HEK293 (cell line): ENCODE data around the gene MGA.
A peak's percentile ranks its signal among the peaks of the same experiment; 100 is the strongest.

Experiments used
- CTCF ChIA-PET: fragments of 350-600 bp; formaldehyde crosslinking; extraction: SDS; loops from one replicate; lab custom pipeline; 2021; ENCODE audit warnings: antibody characterized with exemption; lab: Yijun Ruan, JAX
- POLR2A ChIA-PET: fragments of 300-600 bp; formaldehyde crosslinking; extraction: SDS; loops from one replicate; lab custom pipeline; 2020; ENCODE audit warnings: antibody characterized with exemption, inconsistent platforms; lab: Yijun Ruan, JAX
- H3K27ac ChIP-seq: fragments of 200-500 bp; sonication (Bioruptor generic); 2 replicates; pipeline ENCODE4 v1.5.1; 2014; ENCODE audit warnings: low read depth, low read length, control low read depth, inconsistent platforms; ENCODE audit errors: extremely low read depth
- H3K36me3 ChIP-seq, 2 experiments: fragments of 200-500 bp in 1 of 2; sonication (Bioruptor generic) in 1 of 2; 1 replicate in 1 of 2; 2 replicates in 1 of 2; pipeline ENCODE4 v1.5.1; 2014 to 2017; ENCODE audit warnings: inconsistent platforms in 2 of 2, low read length in 2 of 2; ENCODE audit not compliant: control insufficient read depth in 2 of 2, insufficient read depth in 1 of 2
- H3K4me1 ChIP-seq: fragments of 200-500 bp; sonication (Bioruptor generic); 2 replicates; pipeline ENCODE4 v1.5.1; 2014; ENCODE audit warnings: mild to moderate bottlenecking, low read length, inconsistent platforms; ENCODE audit not compliant: control insufficient read depth, insufficient read depth
- H3K4me3 ChIP-seq: 2 replicates; pipeline ENCODE4 v1.5.1; 2011; ENCODE audit warnings: low read depth, mild to moderate bottlenecking, control low read depth, low read length, moderate library complexity
- H3K9me3 ChIP-seq: fragments of 200-500 bp; sonication (Bioruptor generic); 2 replicates; pipeline ENCODE4 v1.5.1; 2014; ENCODE audit warnings: low read depth, low read length, inconsistent platforms; ENCODE audit not compliant: control insufficient read depth, insufficient read depth
- GLIS1 ChIP-seq: fragments of 450-650 bp; formaldehyde crosslinking; IDR thresholded peaks from 2 replicates; pipeline ENCODE4 v1.5.1; 2016; ENCODE audit warnings: missing biosample characterization, missing genetic modification characterization
- GLIS2 ChIP-seq: fragments of 450-650 bp; formaldehyde crosslinking; IDR thresholded peaks from 2 replicates; pipeline ENCODE4 v1.5.1; 2016; ENCODE audit warnings: missing biosample characterization, missing genetic modification characterization
- KLF7 ChIP-seq: fragments of 450-650 bp; formaldehyde crosslinking; IDR thresholded peaks from 2 replicates; pipeline ENCODE4 v1.5.1; 2016; ENCODE audit warnings: missing biosample characterization, missing genetic modification characterization, borderline replicate concordance
- ZBTB17 ChIP-seq: fragments of 450-650 bp; formaldehyde crosslinking; IDR thresholded peaks from 2 replicates; pipeline ENCODE4 v1.5.1; 2016; ENCODE audit warnings: missing biosample characterization, missing genetic modification characterization
- ZBTB8A ChIP-seq: fragments of 450-650 bp; formaldehyde crosslinking; IDR thresholded peaks from 2 replicates; pipeline ENCODE4 v1.5.1; 2016; ENCODE audit warnings: missing biosample characterization, missing genetic modification characterization
- ZEB2 ChIP-seq: fragments of 450-650 bp; formaldehyde crosslinking; IDR thresholded peaks from 2 replicates; pipeline ENCODE4 v1.5.1; 2016; ENCODE audit warnings: missing biosample characterization, missing genetic modification characterization
- ZFHX2 ChIP-seq: fragments of 450-650 bp; formaldehyde crosslinking; conservative IDR thresholded peaks from 2 replicates; pipeline ENCODE4 v1.5.1; 2016; ENCODE audit warnings: missing biosample characterization, missing genetic modification characterization
- ZFP3 ChIP-seq: fragments of 450-650 bp; formaldehyde crosslinking; IDR thresholded peaks from 2 replicates; pipeline ENCODE4 v1.5.1; 2016; ENCODE audit warnings: low read depth, missing biosample characterization, missing genetic modification characterization
- ZFP37 ChIP-seq: fragments of 450-650 bp; formaldehyde crosslinking; IDR thresholded peaks from 2 replicates; pipeline ENCODE4 v1.5.1; 2016; ENCODE audit warnings: missing biosample characterization, missing genetic modification characterization
- ZFP69B ChIP-seq: fragments of 450-650 bp; formaldehyde crosslinking; IDR thresholded peaks from 2 replicates; pipeline ENCODE4 v1.5.1; 2016; ENCODE audit warnings: missing biosample characterization, missing genetic modification characterization
- ZNF121 ChIP-seq: fragments of 450-650 bp; formaldehyde crosslinking; IDR thresholded peaks from 2 replicates; pipeline ENCODE4 v1.5.1; 2016; ENCODE audit warnings: missing biosample characterization, missing genetic modification characterization
- ZNF155 ChIP-seq: fragments of 450-650 bp; formaldehyde crosslinking; IDR thresholded peaks from 2 replicates; pipeline ENCODE4 v1.5.1; 2016; ENCODE audit warnings: missing biosample characterization, missing genetic modification characterization
- ZNF174 ChIP-seq: fragments of 450-650 bp; formaldehyde crosslinking; IDR thresholded peaks from 2 replicates; pipeline ENCODE4 v1.5.0; 2017; ENCODE audit warnings: missing biosample characterization, mild to moderate bottlenecking, missing genetic modification characterization
- ZNF19 ChIP-seq: fragments of 450-650 bp; formaldehyde crosslinking; IDR thresholded peaks from 2 replicates; pipeline ENCODE4; 2016; ENCODE audit warnings: missing biosample characterization, missing genetic modification characterization, low read depth
- ZNF335 ChIP-seq: fragments of 450-650 bp; formaldehyde crosslinking; conservative IDR thresholded peaks from 2 replicates; pipeline ENCODE4 v1.5.1; 2016; ENCODE audit warnings: missing biosample characterization, missing genetic modification characterization
- ZNF514 ChIP-seq: fragments of 450-650 bp; formaldehyde crosslinking; IDR thresholded peaks from 2 replicates; pipeline ENCODE4 v1.5.1; 2016; ENCODE audit warnings: missing biosample characterization, missing genetic modification characterization
- ZNF585B ChIP-seq: fragments of 450-650 bp; formaldehyde crosslinking; IDR thresholded peaks from 2 replicates; pipeline ENCODE4 v1.5.1; 2016; ENCODE audit warnings: missing biosample characterization, missing genetic modification characterization
- ZNF791 ChIP-seq: fragments of 450-650 bp; formaldehyde crosslinking; IDR thresholded peaks from 2 replicates; pipeline ENCODE4 v1.5.1; 2016; ENCODE audit warnings: missing biosample characterization, missing genetic modification characterization
- ZSCAN23 ChIP-seq: fragments of 450-650 bp; formaldehyde crosslinking; IDR thresholded peaks from 2 replicates; pipeline ENCODE4 v1.5.1; 2016; ENCODE audit warnings: missing biosample characterization, missing genetic modification characterization
- TF ChIP-seq, protein P1 (sequence below): fragments of 450-650 bp; formaldehyde crosslinking; IDR thresholded peaks from 2 replicates; pipeline ENCODE4 v1.5.1; 2016; ENCODE audit warnings: missing biosample characterization, missing genetic modification characterization
- TF ChIP-seq, protein P2 (sequence below): fragments of 450-650 bp; formaldehyde crosslinking; optimal IDR thresholded peaks from 2 replicates; pipeline ENCODE3; 2016; ENCODE audit warnings: missing biosample characterization, mild to moderate bottlenecking, missing genetic modification characterization
- TF ChIP-seq, protein P3 (sequence below): fragments of 450-650 bp; formaldehyde crosslinking; IDR thresholded peaks from 2 replicates; pipeline ENCODE4 v1.5.1; 2017; ENCODE audit warnings: missing biosample characterization, mild to moderate bottlenecking, missing genetic modification characterization, moderate library complexity
- TF ChIP-seq, protein P4 (sequence below): fragments of 450-650 bp; formaldehyde crosslinking; IDR thresholded peaks from 2 replicates; pipeline ENCODE4 v1.5.1; 2016; ENCODE audit warnings: missing biosample characterization, missing genetic modification characterization
- TF ChIP-seq, protein P5 (sequence below): sonication (generic); formaldehyde crosslinking; IDR thresholded peaks from 2 replicates; pipeline ENCODE4 v1.8.1; 2022; ENCODE audit warnings: mild to moderate bottlenecking, moderate library complexity, missing genetic modification reagents
- TF ChIP-seq, protein P6 (sequence below): fragments of 450-650 bp; formaldehyde crosslinking; IDR thresholded peaks from 2 replicates; pipeline ENCODE4 v1.5.1; 2016; ENCODE audit warnings: missing biosample characterization, missing genetic modification characterization

MGA gene

DNA sequence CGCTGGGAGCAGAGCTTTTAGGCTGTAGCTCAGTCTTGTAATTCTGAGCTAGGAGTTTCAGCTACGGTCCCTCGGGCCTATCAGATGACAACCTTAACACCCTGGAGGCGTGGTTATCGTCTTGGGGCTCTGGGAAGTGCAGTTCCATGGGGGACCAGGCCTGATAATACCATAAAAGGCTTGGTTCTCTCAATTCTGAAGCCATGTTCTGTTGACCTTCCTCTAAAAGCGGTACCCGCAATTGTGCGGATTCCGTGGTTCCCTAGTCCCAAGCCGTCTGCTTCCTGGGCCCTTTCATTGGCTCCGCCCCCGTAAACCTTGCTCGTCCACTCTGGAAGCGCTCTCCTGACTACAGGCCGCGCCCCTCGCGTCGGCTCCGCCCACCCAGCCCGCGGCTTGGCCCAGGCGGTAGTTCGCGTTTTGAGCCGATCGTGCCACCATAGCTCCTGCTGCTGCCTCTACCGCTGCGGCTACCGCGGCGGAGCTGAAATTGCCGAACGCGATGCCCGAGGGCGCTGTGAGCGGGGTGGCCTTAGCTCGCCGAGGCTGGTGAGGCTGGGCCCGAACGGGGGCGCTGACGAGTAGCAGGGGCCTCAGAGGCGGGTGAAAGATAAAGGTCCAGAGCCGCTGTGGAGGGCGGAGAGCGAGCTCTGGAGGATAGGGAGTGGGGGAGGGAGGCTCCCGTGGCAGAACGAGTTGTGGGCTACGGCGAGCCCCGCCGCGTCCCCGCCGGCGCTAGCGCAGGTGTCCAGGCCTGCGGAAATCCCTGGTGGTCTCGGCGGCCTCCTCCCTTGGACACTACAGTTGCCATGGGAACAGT is 114.1 kb downstream of the MGA start, which contains the start of gene MAPKBP1 (continued):
- TF ChIP-seq, protein P1, sequence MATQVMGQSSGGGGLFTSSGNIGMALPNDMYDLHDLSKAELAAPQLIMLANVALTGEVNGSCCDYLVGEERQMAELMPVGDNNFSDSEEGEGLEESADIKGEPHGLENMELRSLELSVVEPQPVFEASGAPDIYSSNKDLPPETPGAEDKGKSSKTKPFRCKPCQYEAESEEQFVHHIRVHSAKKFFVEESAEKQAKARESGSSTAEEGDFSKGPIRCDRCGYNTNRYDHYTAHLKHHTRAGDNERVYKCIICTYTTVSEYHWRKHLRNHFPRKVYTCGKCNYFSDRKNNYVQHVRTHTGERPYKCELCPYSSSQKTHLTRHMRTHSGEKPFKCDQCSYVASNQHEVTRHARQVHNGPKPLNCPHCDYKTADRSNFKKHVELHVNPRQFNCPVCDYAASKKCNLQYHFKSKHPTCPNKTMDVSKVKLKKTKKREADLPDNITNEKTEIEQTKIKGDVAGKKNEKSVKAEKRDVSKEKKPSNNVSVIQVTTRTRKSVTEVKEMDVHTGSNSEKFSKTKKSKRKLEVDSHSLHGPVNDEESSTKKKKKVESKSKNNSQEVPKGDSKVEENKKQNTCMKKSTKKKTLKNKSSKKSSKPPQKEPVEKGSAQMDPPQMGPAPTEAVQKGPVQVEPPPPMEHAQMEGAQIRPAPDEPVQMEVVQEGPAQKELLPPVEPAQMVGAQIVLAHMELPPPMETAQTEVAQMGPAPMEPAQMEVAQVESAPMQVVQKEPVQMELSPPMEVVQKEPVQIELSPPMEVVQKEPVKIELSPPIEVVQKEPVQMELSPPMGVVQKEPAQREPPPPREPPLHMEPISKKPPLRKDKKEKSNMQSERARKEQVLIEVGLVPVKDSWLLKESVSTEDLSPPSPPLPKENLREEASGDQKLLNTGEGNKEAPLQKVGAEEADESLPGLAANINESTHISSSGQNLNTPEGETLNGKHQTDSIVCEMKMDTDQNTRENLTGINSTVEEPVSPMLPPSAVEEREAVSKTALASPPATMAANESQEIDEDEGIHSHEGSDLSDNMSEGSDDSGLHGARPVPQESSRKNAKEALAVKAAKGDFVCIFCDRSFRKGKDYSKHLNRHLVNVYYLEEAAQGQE (tag by site-specific recombination): no peak
- TF ChIP-seq ZFP3 (tag by site-specific recombination) (no peak), GLIS1 (tag by site-specific recombination) (peak; percentile 66), ZNF335 (tag by site-specific recombination) (peak; percentile 74), ZFP69B (tag by site-specific recombination) (peak; percentile 53; the same call in 1 of the 2 replicates), ZEB2 (tag by site-specific recombination) (peak; percentile 89), ZSCAN23 (no peak), ZBTB8A (peak; percentile 89), ZFHX2 (tag by site-specific recombination) (peak; percentile 43; the same call in 1 of the 2 replicates), ZNF121 (tag by site-specific recombination) (no peak), ZNF174 (tag by site-specific recombination) (no peak), ZFP37 (tag by site-specific recombination) (peak; percentile 47; the same call in 1 of the 2 replicates), ZNF791 (tag by site-specific recombination) (no peak), KLF7 (tag by site-specific recombination) (0 out of 2 replicates have a peak, but pooled peaks have one; percentile 34), ZNF155 (tag by site-specific recombination) (no peak)
- TF ChIP-seq, protein P2, sequence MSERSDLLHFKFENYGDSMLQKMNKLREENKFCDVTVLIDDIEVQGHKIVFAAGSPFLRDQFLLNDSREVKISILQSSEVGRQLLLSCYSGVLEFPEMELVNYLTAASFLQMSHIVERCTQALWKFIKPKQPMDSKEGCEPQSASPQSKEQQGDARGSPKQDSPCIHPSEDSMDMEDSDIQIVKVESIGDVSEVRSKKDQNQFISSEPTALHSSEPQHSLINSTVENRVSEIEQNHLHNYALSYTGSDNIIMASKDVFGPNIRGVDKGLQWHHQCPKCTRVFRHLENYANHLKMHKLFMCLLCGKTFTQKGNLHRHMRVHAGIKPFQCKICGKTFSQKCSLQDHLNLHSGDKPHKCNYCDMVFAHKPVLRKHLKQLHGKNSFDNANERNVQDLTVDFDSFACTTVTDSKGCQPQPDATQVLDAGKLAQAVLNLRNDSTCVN: peak; percentile 76
- TF ChIP-seq, protein P3, sequence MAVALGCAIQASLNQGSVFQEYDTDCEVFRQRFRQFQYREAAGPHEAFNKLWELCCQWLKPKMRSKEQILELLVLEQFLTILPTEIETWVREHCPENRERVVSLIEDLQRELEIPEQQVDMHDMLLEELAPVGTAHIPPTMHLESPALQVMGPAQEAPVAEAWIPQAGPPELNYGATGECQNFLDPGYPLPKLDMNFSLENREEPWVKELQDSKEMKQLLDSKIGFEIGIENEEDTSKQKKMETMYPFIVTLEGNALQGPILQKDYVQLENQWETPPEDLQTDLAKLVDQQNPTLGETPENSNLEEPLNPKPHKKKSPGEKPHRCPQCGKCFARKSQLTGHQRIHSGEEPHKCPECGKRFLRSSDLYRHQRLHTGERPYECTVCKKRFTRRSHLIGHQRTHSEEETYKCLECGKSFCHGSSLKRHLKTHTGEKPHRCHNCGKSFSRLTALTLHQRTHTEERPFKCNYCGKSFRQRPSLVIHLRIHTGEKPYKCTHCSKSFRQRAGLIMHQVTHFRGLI (tag by site-specific recombination): peak; percentile 85
- TF ChIP-seq, protein P4, sequence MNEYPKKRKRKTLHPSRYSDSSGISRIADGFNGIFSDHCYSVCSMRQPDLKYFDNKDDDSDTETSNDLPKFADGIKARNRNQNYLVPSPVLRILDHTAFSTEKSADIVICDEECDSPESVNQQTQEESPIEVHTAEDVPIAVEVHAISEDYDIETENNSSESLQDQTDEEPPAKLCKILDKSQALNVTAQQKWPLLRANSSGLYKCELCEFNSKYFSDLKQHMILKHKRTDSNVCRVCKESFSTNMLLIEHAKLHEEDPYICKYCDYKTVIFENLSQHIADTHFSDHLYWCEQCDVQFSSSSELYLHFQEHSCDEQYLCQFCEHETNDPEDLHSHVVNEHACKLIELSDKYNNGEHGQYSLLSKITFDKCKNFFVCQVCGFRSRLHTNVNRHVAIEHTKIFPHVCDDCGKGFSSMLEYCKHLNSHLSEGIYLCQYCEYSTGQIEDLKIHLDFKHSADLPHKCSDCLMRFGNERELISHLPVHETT (tag by site-specific recombination): no peak; the same call in 1 of the 2 replicates
- TF ChIP-seq, all 188 proteins: peak for 50

DNA sequence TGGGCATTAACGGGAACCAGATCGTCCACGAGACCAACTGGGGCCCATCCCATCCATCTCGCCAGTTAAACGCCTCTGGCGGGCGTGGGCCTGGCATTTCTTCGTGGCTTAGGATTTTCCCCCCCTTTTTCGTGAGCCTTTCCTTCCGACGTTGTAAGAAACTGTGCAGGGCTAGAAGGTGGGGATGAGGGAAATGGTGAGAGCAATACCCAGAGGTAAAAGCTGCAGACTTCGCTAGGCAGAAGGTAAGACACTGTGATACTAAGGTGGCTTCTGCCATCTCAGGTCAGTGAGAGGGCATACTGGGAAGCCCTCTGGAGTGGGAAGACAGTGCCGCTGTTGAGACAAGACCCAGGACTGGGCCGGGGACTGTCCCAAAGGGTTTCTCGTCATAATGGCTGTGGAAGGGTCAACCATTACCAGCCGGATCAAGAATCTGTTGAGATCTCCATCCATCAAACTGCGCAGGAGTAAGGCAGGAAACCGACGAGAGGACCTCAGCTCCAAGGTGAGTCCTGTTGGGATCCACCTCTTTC is 114.7 kb downstream of the MGA start:
- Histone ChIP-seq H3K36me3 (no peaks in the 10 kb centered on the region), H3K9me3 (no peaks in the 10 kb centered on the region), H3K4me1 (peaks cover 4% of the 10 kb centered on the region; the same call in 1 of the 2 replicates), H3K27ac (peak overlapping the region; percentile 56), H3K4me3 (peak overlapping the region; percentile 69)
- ChIA-PET CTCF (interaction anchor here (0.6 to 7.2 kb wide), 12 partner anchors 14 to 171 kb away, joined by 3 to 100 read pairs (median 6); no protein-coding TSS in a partner anchor), POLR2A (interaction anchor here (1.0 to 1.6 kb wide), 9 partner anchors 9 to 198 kb away, joined by 3 to 8 read pairs (median 4); partner anchors contain the start of gene EHD4)
- TF ChIP-seq ZNF514 (no peak), ZNF585B (no peak), ZFP37 (tag by site-specific recombination) (0 out of 2 replicates have a peak, but pooled peaks have one; percentile 2), ZBTB17 (no peak), ZNF19 (tag by site-specific recombination) (no peak), GLIS2 (no peak)
- TF ChIP-seq, protein P5, sequence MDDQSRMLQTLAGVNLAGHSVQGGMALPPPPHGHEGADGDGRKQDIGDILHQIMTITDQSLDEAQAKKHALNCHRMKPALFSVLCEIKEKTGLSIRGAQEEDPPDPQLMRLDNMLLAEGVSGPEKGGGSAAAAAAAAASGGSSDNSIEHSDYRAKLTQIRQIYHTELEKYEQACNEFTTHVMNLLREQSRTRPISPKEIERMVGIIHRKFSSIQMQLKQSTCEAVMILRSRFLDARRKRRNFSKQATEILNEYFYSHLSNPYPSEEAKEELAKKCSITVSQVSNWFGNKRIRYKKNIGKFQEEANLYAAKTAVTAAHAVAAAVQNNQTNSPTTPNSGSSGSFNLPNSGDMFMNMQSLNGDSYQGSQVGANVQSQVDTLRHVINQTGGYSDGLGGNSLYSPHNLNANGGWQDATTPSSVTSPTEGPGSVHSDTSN (CRISPR knock-in tag): no peak
- TF ChIP-seq, protein P6, sequence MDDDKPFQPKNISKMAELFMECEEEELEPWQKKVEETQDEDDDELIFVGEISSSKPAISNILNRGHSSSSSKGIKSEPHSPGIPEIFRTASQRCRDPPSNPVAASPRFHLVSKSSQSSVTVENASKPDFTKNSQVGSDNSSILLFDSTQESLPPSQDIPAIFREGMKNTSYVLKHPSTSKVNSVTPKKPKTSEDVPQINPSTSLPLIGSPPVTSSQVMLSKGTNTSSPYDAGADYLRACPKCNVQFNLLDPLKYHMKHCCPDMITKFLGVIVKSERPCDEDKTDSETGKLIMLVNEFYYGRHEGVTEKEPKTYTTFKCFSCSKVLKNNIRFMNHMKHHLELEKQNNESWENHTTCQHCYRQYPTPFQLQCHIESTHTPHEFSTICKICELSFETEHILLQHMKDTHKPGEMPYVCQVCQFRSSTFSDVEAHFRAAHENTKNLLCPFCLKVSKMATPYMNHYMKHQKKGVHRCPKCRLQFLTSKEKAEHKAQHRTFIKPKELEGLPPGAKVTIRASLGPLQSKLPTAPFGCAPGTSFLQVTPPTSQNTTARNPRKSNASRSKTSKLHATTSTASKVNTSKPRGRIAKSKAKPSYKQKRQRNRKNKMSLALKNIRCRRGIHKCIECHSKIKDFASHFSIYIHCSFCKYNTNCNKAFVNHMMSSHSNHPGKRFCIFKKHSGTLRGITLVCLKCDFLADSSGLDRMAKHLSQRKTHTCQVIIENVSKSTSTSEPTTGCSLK: no peak
